Coronary artery (tissue), 2 donors: ENCODE results near the gene PRKG1.

Experiments used
- DNase-seq: peaks from one replicate; pipeline ENCODE4 v3.0.0-alpha.2; 2017; ENCODE audit warnings: low spot score
- H3K27ac ChIP-seq, 2 donors: fragments of 200-600 bp; sonication (generic); one replicate each; pipeline ENCODE4 v1.5.1; 2016 to 2019
- H3K4me3 ChIP-seq: fragments of 200-600 bp; sonication (generic); 2 replicates; pipeline ENCODE4 v1.5.1; 2016; ENCODE audit warnings: mild to moderate bottlenecking, moderate library complexity
- CTCF ChIP-seq: fragments of 200-600 bp; sonication (generic); IDR thresholded peaks from one replicate; pipeline ENCODE4 v1.5.1; 2019; ENCODE audit warnings: antibody characterized with exemption

PRKG1 gene

GRCh38 chr10:51624013-51624412, 549.7 kb downstream of the PRKG1 start:
- Histone ChIP-seq H3K4me3 (no peak overlapping the region), H3K27ac (no peak overlapping the region)
- DNase-seq, result no peak
- no peak for TF ChIP-seq CTCF

GRCh38 chr10:51629934-51630639, 555.8 kb downstream of the PRKG1 start:
- no peak for TF ChIP-seq CTCF
- H3K27ac ChIP-seq, result no peak overlapping the region
- DNase-seq, result peak; percentile 77
- no peak overlapping the region for H3K4me3 ChIP-seq

- Histone ChIP-seq H3K27ac (no peak overlapping the region), H3K4me3 (no peak overlapping the region)
- no peak for DNase-seq
- no peak for TF ChIP-seq CTCF
These were observed 556.3 kb downstream of the PRKG1 start for GRCh38 chr10:51630640-51631005.

- no peak overlapping the region for H3K27ac ChIP-seq
- no peak for DNase-seq
- TF ChIP-seq CTCF, result no peak
- no peak overlapping the region for H3K4me3 ChIP-seq
These were observed 561.1 kb downstream of the PRKG1 start for GRCh38 chr10:51635436-51635835.

GRCh38 chr10:51638211-51638610, 563.9 kb downstream of the PRKG1 start:
- H3K27ac ChIP-seq, result no peak overlapping the region
- DNase-seq, result no peak
- no peak for TF ChIP-seq CTCF
- H3K4me3 ChIP-seq, result no peak overlapping the region

- no peak for DNase-seq
- H3K27ac ChIP-seq, result no peak overlapping the region
- H3K4me3 ChIP-seq, result no peak overlapping the region
- no peak for TF ChIP-seq CTCF
These were observed 564.5 kb downstream of the PRKG1 start for GRCh38 chr10:51638737-51639136.

- no peak for TF ChIP-seq CTCF
- DNase-seq, result no peak
- no peak overlapping the region for H3K27ac ChIP-seq
- H3K4me3 ChIP-seq, result no peak overlapping the region
These were observed 566.0 kb downstream of the PRKG1 start for GRCh38 chr10:51640120-51640819.
